Measurements from ENCODE around the gene MLLT3. TPM values are rescaled to one million over a fixed set of nuclear protein-coding genes. Genes with fewer than 3 reads are reported as not detected.

The MLLT3 gene
- total RNA-seq, 1 donor from 2014 or later: 35.1 TPM

GRCh38 chr9:20549053-20549452, 73.2 kb downstream of the MLLT3 start:
- Histone ChIP-seq H3K9ac (ENCODE audit: low read length) (no peak overlapping the region), H3K36me3 (ENCODE audit: insufficient read depth, low read length) (no peaks in the 10 kb centered on the region), H3K79me2 (ENCODE audit: insufficient read depth, low read length) (no peaks in the 10 kb centered on the region), H2AFZ (ENCODE audit: low read depth, low read length) (no peak overlapping the region), H3K27me3 (ENCODE audit: insufficient read depth, low read length) (no peaks in the 10 kb centered on the region), H3K4me2 (ENCODE audit: low read length) (no peak overlapping the region), H3K9me3 (ENCODE audit: insufficient read depth, low read depth, low read length) (no peaks in the 10 kb centered on the region), H4K20me1 (ENCODE audit: insufficient read depth, low read length) (no peaks in the 10 kb centered on the region), H3K27ac (ENCODE audit: low read depth, low read length) (no peak overlapping the region), H3K4me1 (ENCODE audit: insufficient read depth, low read length) (peaks cover 7% of the 10 kb centered on the region), H3K4me3 (ENCODE audit: insufficient read depth, low read depth, low read length) (no peak overlapping the region)
- TF ChIP-seq EZH2 (IDR thresholded peaks at IDR 0.05; ENCODE audit: insufficient read depth, low read length): no peak
- Mint-ChIP-seq H3K36me3 (ENCODE audit: low read depth, unreplicated experiment) (no peaks in the 10 kb centered on the region), H3K27ac (ENCODE audit: unreplicated experiment) (no peak overlapping the region), H3K4me3 (ENCODE audit: unreplicated experiment) (no peak overlapping the region), H3K4me1 (ENCODE audit: low read depth, unreplicated experiment) (peaks cover 42% of the 10 kb centered on the region), H3K27me3 (ENCODE audit: low read depth, unreplicated experiment) (no peaks in the 10 kb centered on the region), H3K9me3 (ENCODE audit: unreplicated experiment) (no peaks in the 10 kb centered on the region)
- FAIRE-seq (no peak), DNase-seq (ENCODE audit: low read depth) (no peak)

- H3K9me3 Mint-ChIP-seq (ENCODE audit: unreplicated experiment): peaks cover 5% of the 10 kb centered on the region
- Histone ChIP-seq H3K4me2 (ENCODE audit: low read length) (no peak overlapping the region), H3K9ac (ENCODE audit: low read length) (no peak overlapping the region), H3K27ac (ENCODE audit: low read depth, low read length) (no peak overlapping the region), H3K4me3 (ENCODE audit: insufficient read depth, low read depth, low read length) (no peak overlapping the region), H4K20me1 (ENCODE audit: insufficient read depth, low read length) (no peaks in the 10 kb centered on the region), H3K9me3 (ENCODE audit: insufficient read depth, low read depth, low read length) (peaks cover 4% of the 10 kb centered on the region), H3K4me1 (ENCODE audit: insufficient read depth, low read length) (no peaks in the 10 kb centered on the region), H2AFZ (ENCODE audit: low read depth, low read length) (no peak overlapping the region), H3K36me3 (ENCODE audit: insufficient read depth, low read length) (no peaks in the 10 kb centered on the region), H3K79me2 (ENCODE audit: insufficient read depth, low read length) (no peaks in the 10 kb centered on the region), H3K27me3 (ENCODE audit: insufficient read depth, low read length) (no peaks in the 10 kb centered on the region)
- no peak overlapping the region for H3K4me3 Mint-ChIP-seq (ENCODE audit: unreplicated experiment)
- no peaks in the 10 kb centered on the region for H3K27me3 Mint-ChIP-seq (ENCODE audit: low read depth, unreplicated experiment)
- FAIRE-seq (no peak), DNase-seq (ENCODE audit: low read depth) (no peak)
- peaks cover 11% of the 10 kb centered on the region for H3K4me1 Mint-ChIP-seq (ENCODE audit: low read depth, unreplicated experiment)
- H3K36me3 Mint-ChIP-seq (ENCODE audit: low read depth, unreplicated experiment): peaks cover 6% of the 10 kb centered on the region
- no peak overlapping the region for H3K27ac Mint-ChIP-seq (ENCODE audit: unreplicated experiment)
- TF ChIP-seq EZH2 (IDR thresholded peaks at IDR 0.05; ENCODE audit: insufficient read depth, low read length) (no peak), CTCF (IDR thresholded peaks at IDR 0.05; ENCODE audit: insufficient read depth, low read depth, low read length) (no peak)
Observed at GRCh38 chr9:20545023-20545622, 77.2 kb downstream of the MLLT3 start.

- peaks cover 6% of the 10 kb centered on the region for H3K9me3 ChIP-seq (ENCODE audit: insufficient read depth, low read depth, low read length)
- TF ChIP-seq CTCF (IDR thresholded peaks at IDR 0.05; ENCODE audit: insufficient read depth, low read depth, low read length): no peak
- TF ChIP-seq EZH2 (IDR thresholded peaks at IDR 0.05; ENCODE audit: insufficient read depth, low read length): no peak
- no peak for DNase-seq (ENCODE audit: low read depth)
- H3K27ac Mint-ChIP-seq (ENCODE audit: unreplicated experiment): no peak overlapping the region
- peaks cover 5% of the 10 kb centered on the region for H3K9me3 Mint-ChIP-seq (ENCODE audit: unreplicated experiment)
- H3K36me3 Mint-ChIP-seq (ENCODE audit: low read depth, unreplicated experiment): peaks cover 15% of the 10 kb centered on the region
- no peaks in the 10 kb centered on the region for H4K20me1 ChIP-seq (ENCODE audit: insufficient read depth, low read length)
- no peaks in the 10 kb centered on the region for H3K36me3 ChIP-seq (ENCODE audit: insufficient read depth, low read length)
- H2AFZ ChIP-seq (ENCODE audit: low read depth, low read length): no peak overlapping the region
- no peaks in the 10 kb centered on the region for H3K79me2 ChIP-seq (ENCODE audit: insufficient read depth, low read length)
- H3K4me1 Mint-ChIP-seq (ENCODE audit: low read depth, unreplicated experiment): peaks cover 14% of the 10 kb centered on the region
- H3K27ac ChIP-seq (ENCODE audit: low read depth, low read length): no peak overlapping the region
- H3K27me3 ChIP-seq (ENCODE audit: insufficient read depth, low read length): no peaks in the 10 kb centered on the region
- no peaks in the 10 kb centered on the region for H3K4me1 ChIP-seq (ENCODE audit: insufficient read depth, low read length)
- no peak overlapping the region for H3K4me3 Mint-ChIP-seq (ENCODE audit: unreplicated experiment)
- H3K4me2 ChIP-seq (ENCODE audit: low read length): no peak overlapping the region
- H3K4me3 ChIP-seq (ENCODE audit: insufficient read depth, low read depth, low read length): no peak overlapping the region
- H3K9ac ChIP-seq (ENCODE audit: low read length): no peak overlapping the region
- no peaks in the 10 kb centered on the region for H3K27me3 Mint-ChIP-seq (ENCODE audit: low read depth, unreplicated experiment)
- FAIRE-seq: no peak
Observed at GRCh38 chr9:20540169-20540863, 82.0 kb downstream of the MLLT3 start.
